Activated CD8-positive, alpha-beta T cell treated with anti-CD3 and anti-CD28 coated beads, Interleukin-2, amount 10 ng/mL, durations not matched to agents 7 days and 5 days (primary cell): ENCODE results near the gene CHRM4. TPM values are rescaled to one million over a fixed set of nuclear protein-coding genes. Genes with fewer than 3 reads are reported as not detected.
"Not testable (repeated sequence)": the region's sequence is repeated elsewhere in the genome, so short reads cannot be mapped to it uniquely, and the experiment has no call there.

Experiments
- ATAC-seq: fragments of 150-1000 bp; cut with Tn5 transposase; one replicate; pipeline ENCODE4 v1.10.0; 2021; ENCODE audit warnings: moderate library complexity
- CTCF ChIA-PET: fragments of 350-600 bp; sonication (Branson Sonifier 250); formaldehyde crosslinking; loops from one replicate; lab custom pipeline; 2021; ENCODE audit warnings: antibody characterized with exemption; lab: Charles Lee
- POLR2A ChIA-PET: fragments of 350-600 bp; sonication (Branson Sonifier 250); formaldehyde crosslinking; loops from one replicate; lab custom pipeline; 2021; ENCODE audit warnings: antibody characterized with exemption; lab: Charles Lee
- DNase-seq: peaks from one replicate; pipeline ENCODE4 v3.0.0-alpha.2; 2020
- H3K27ac Mint-ChIP-seq: one replicate; pipeline ENCODE4 v1.8.0; 2021; ENCODE audit warnings: mild to moderate bottlenecking, mixed read lengths
- H3K27me3 Mint-ChIP-seq: one replicate; pipeline ENCODE4 v1.8.0; 2021; ENCODE audit warnings: low read depth, mixed read lengths
- H3K36me3 Mint-ChIP-seq: one replicate; pipeline ENCODE4 v1.8.0; 2021; ENCODE audit warnings: low read depth, mixed read lengths
- H3K4me1 Mint-ChIP-seq: one replicate; pipeline ENCODE4 v1.8.0; 2021; ENCODE audit warnings: low read depth, mixed read lengths
- H3K4me3 Mint-ChIP-seq: one replicate; pipeline ENCODE4 v1.8.0; 2021; ENCODE audit warnings: mild to moderate bottlenecking, mixed read lengths
- H3K9me3 Mint-ChIP-seq: one replicate; pipeline ENCODE4 v1.8.0; 2022; ENCODE audit warnings: mixed read lengths; ENCODE audit not compliant: insufficient read depth
- total RNA-seq, 2 experiments: library from RNA; stranded (reverse); gene quantifications; one replicate each; pipeline ENCODE4 v1.2.3, GENCODE V29; 2021

The CHRM4 gene
- total RNA-seq, 2 experiments from 2014 or later, result 0.37 TPM

- Mint-ChIP-seq H3K36me3 (peaks cover 32% of the 10 kb centered on the region), H3K27ac (peak overlapping the region; percentile 69), H3K4me1 (peaks cover 13% of the 10 kb centered on the region), H3K4me3 (peak overlapping the region; percentile 28)
- CTCF ChIA-PET, result interaction anchor here (0.9 to 1.7 kb wide), 2 partner anchors 9 to 27 kb away, joined by 3 to 4 read pairs; no protein-coding TSS in a partner anchor
- POLR2A ChIA-PET, DNase-seq, H3K27me3 Mint-ChIP-seq, ATAC-seq, H3K9me3 Mint-ChIP-seq: not testable (repeated sequence)
Measured at GRCh38 chr11:46379482-46380293, 11.9 kb downstream of the CHRM4 start.

GRCh38 chr11:46378811-46379481 lies 12.6 kb downstream of the CHRM4 start:
- peak overlapping the region; percentile 69 for H3K27ac Mint-ChIP-seq
- peaks cover 7% of the 10 kb centered on the region for H3K27me3 Mint-ChIP-seq
- H3K9me3 Mint-ChIP-seq, result no peaks in the 10 kb centered on the region
- H3K36me3 Mint-ChIP-seq, result peaks cover 36% of the 10 kb centered on the region
- ChIA-PET CTCF (interaction anchor here (0.8 to 1.4 kb wide), 4 partner anchors 10 to 27 kb away, joined by 3 to 6 read pairs (median 3); no protein-coding TSS in a partner anchor), POLR2A (interaction anchor here (1.8 kb wide), 1 partner anchor 17 kb away, joined by 7 read pairs; no protein-coding TSS in a partner anchor)
- DNase-seq (no peak), ATAC-seq (no peak)
- no peak overlapping the region for H3K4me3 Mint-ChIP-seq
- H3K4me1 Mint-ChIP-seq, result peaks cover 13% of the 10 kb centered on the region

- no peak for ATAC-seq
- POLR2A ChIA-PET, result interaction anchor here (1.8 kb wide), 1 partner anchor 16 kb away, joined by 7 read pairs; no protein-coding TSS in a partner anchor
- Mint-ChIP-seq H3K27ac (no peak overlapping the region), H3K9me3 (no peaks in the 10 kb centered on the region), H3K4me3 (no peak overlapping the region), H3K4me1 (peaks cover 13% of the 10 kb centered on the region), H3K36me3 (peaks cover 39% of the 10 kb centered on the region), H3K27me3 (peaks cover 5% of the 10 kb centered on the region)
- CTCF ChIA-PET, result interaction anchor here (0.7 to 1.4 kb wide), 5 partner anchors 10 to 26 kb away, joined by 3 to 6 read pairs (median 3); no protein-coding TSS in a partner anchor
- no peak for DNase-seq
Measured at GRCh38 chr11:46378296-46378695, 13.3 kb downstream of the CHRM4 start.

- ATAC-seq (no peak), DNase-seq (no peak)
- Mint-ChIP-seq H3K27me3 (peaks cover 4% of the 10 kb centered on the region), H3K4me1 (peaks cover 13% of the 10 kb centered on the region), H3K9me3 (no peaks in the 10 kb centered on the region), H3K27ac (no peak overlapping the region), H3K36me3 (peaks cover 39% of the 10 kb centered on the region), H3K4me3 (no peak overlapping the region)
- POLR2A ChIA-PET, result interaction anchor here (1.8 kb wide), 1 partner anchor 16 kb away, joined by 7 read pairs; no protein-coding TSS in a partner anchor
- CTCF ChIA-PET, result interaction anchor here (0.7 to 1.4 kb wide), 5 partner anchors 9 to 26 kb away, joined by 3 to 6 read pairs (median 3); no protein-coding TSS in a partner anchor
Measured at GRCh38 chr11:46377831-46378230, 13.7 kb downstream of the CHRM4 start.

- H3K4me1 Mint-ChIP-seq, result peaks cover 13% of the 10 kb centered on the region
- ATAC-seq (no peak), DNase-seq (no peak)
- POLR2A ChIA-PET, result interaction anchor here (1.8 kb wide), 1 partner anchor 15 kb away, joined by 7 read pairs; no protein-coding TSS in a partner anchor
- H3K27ac Mint-ChIP-seq, result no peak overlapping the region
- H3K9me3 Mint-ChIP-seq, result no peaks in the 10 kb centered on the region
- H3K36me3 Mint-ChIP-seq, result peaks cover 42% of the 10 kb centered on the region
- peaks cover 4% of the 10 kb centered on the region for H3K27me3 Mint-ChIP-seq
- CTCF ChIA-PET, result interaction anchor here (0.7 kb wide), 1 partner anchor 12 kb away, joined by 3 read pairs; no protein-coding TSS in a partner anchor
- no peak overlapping the region for H3K4me3 Mint-ChIP-seq
Measured at GRCh38 chr11:46377290-46377689, 14.3 kb downstream of the CHRM4 start.

GRCh38 chr11:46376258-46377050 lies 15.1 kb downstream of the CHRM4 start:
- peaks cover 45% of the 10 kb centered on the region for H3K36me3 Mint-ChIP-seq
- DNase-seq, result no peak
- no peak overlapping the region for H3K4me3 Mint-ChIP-seq
- H3K27ac Mint-ChIP-seq, result no peak overlapping the region
- peaks cover 9% of the 10 kb centered on the region for H3K4me1 Mint-ChIP-seq
- H3K27me3 Mint-ChIP-seq, result no peaks in the 10 kb centered on the region
- POLR2A ChIA-PET, result interaction anchor here (0.9 kb wide), 1 partner anchor 15 kb away, joined by 3 read pairs; no protein-coding TSS in a partner anchor
- no peaks in the 10 kb centered on the region for H3K9me3 Mint-ChIP-seq
- CTCF ChIA-PET, result no interaction called here
- ATAC-seq, result no peak

- CTCF ChIA-PET, result no interaction called here
- no peak for ATAC-seq
Measured at GRCh38 chr11:46375392-46376101, 16.0 kb downstream of the CHRM4 start.

GRCh38 chr11:46374815-46375214 lies 16.8 kb downstream of the CHRM4 start:
- H3K36me3 Mint-ChIP-seq, result peaks cover 53% of the 10 kb centered on the region

More at GRCh38 chr11:46375392-46376101, 16.0 kb downstream of the CHRM4 start:
- POLR2A ChIA-PET, result interaction anchor here (0.9 kb wide), 1 partner anchor 14 kb away, joined by 3 read pairs; no protein-coding TSS in a partner anchor
- Mint-ChIP-seq H3K9me3 (no peaks in the 10 kb centered on the region), H3K27me3 (no peaks in the 10 kb centered on the region), H3K27ac (no peak overlapping the region), H3K36me3 (peaks cover 46% of the 10 kb centered on the region), H3K4me3 (no peak overlapping the region), H3K4me1 (peaks cover 9% of the 10 kb centered on the region)
- no peak for DNase-seq

GRCh38 chr11:46373787-46374740 lies 17.5 kb downstream of the CHRM4 start:
- H3K36me3 Mint-ChIP-seq, result peaks cover 58% of the 10 kb centered on the region

More at GRCh38 chr11:46374815-46375214, 16.8 kb downstream of the CHRM4 start:
- no peak for ATAC-seq
- no peaks in the 10 kb centered on the region for H3K9me3 Mint-ChIP-seq
- H3K27ac Mint-ChIP-seq, result no peak overlapping the region
- H3K4me3 Mint-ChIP-seq, result no peak overlapping the region
- peaks cover 8% of the 10 kb centered on the region for H3K4me1 Mint-ChIP-seq
- ChIA-PET POLR2A (no interaction called here), CTCF (interaction anchor here (1.4 kb wide), 1 partner anchor 14 kb away, joined by 3 read pairs; no protein-coding TSS in a partner anchor)
- no peak for DNase-seq
- no peaks in the 10 kb centered on the region for H3K27me3 Mint-ChIP-seq

More at GRCh38 chr11:46373787-46374740, 17.5 kb downstream of the CHRM4 start:
- DNase-seq, result no peak
- ATAC-seq, result no peak
- no peak overlapping the region for H3K27ac Mint-ChIP-seq
- H3K4me1 Mint-ChIP-seq, result peaks cover 9% of the 10 kb centered on the region
- no peaks in the 10 kb centered on the region for H3K9me3 Mint-ChIP-seq
- no peak overlapping the region for H3K4me3 Mint-ChIP-seq
- H3K27me3 Mint-ChIP-seq, result no peaks in the 10 kb centered on the region
- ChIA-PET POLR2A (no interaction called here), CTCF (interaction anchor here (1.4 to 16.5 kb wide), 2 partner anchors 15 to 21 kb away, joined by 3 to 381 read pairs; partner anchors contain the start of gene DGKZ)
